ENCODE measurements around the gene SLC25A39.

SLC25A39 gene

GRCh38 chr17:44272321-44272951 lies 52.2 kb downstream of the SLC25A39 start:
- no peak for FAIRE-seq

All from colon (tissue), 2 donors.